Left ventricle myocardium superior (tissue), 1 donor: Measurements from ENCODE around the gene SOHLH1. TPM values are rescaled to one million over a fixed set of nuclear protein-coding genes. Genes with fewer than 3 reads are reported as not detected.
"Not testable (repeated sequence)": the region's sequence is repeated elsewhere in the genome, so short reads cannot be mapped to it uniquely, and the experiment has no call there.

Experiments used
- ATAC-seq: fragments of 200-7000 bp; cut with Tn5 transposase; one replicate; pipeline ENCODE4 v1.9.1; 2020; ENCODE audit warnings: mild to moderate bottlenecking, moderate library complexity
- DNase-seq: peaks from one replicate; pipeline ENCODE4 v3.0.0-alpha.2; 2020
- intact Hi-C: fragments of 100-400 bp; cut with micrococcal nuclease; formaldehyde crosslinking; loops from one replicate; pipeline ENCODE4 v1.11.0; 2022
- total RNA-seq: library from RNA; stranded (reverse); fragmentation: NEBNext Ultra II Directional; extraction: Animal tissue kit (Norgen Biotek cat#: 25700); gene quantifications from one replicate; pipeline ENCODE4 v1.2.1, GENCODE V29; 2021
- donor health status: DM: no; HTN: yes; CAD: no; lungs with severe emphysema.

SOHLH1 gene
- total RNA-seq, 1 donor from 2014 or later = not detected

DNA sequence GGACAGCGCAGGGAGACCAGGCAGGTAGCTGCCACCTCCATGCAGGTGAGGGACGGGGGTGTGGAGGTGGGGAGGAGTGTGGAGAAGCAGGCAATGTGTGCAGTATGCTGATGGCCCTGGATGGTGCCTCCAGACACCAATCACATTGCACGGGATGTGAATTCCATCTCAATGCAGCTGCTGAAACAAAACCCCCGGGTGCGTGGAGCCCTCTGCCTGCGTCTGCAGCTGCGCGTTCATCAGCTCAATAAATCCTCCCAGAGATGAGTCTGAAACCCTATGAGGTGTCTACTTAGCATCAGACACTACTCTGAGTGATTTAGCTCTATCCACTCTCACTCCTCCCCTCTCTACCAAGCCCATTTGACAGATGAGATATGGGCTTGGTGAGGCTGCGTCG lies 10.3 kb downstream of the SOHLH1 start:
- no peak for DNase-seq
- ATAC-seq = no peak
- intact Hi-C loops = no loop called here

GRCh38 chr9:135687216-135687615 lies 12.1 kb downstream of the SOHLH1 start:
- ATAC-seq = no peak
- DNase-seq = no peak
- intact Hi-C loops = no loop called here

GRCh38 chr9:135684691-135685090 lies 14.6 kb downstream of the SOHLH1 start:
- DNase-seq = no peak
- intact Hi-C loops = no loop called here
- ATAC-seq = no peak

DNA sequence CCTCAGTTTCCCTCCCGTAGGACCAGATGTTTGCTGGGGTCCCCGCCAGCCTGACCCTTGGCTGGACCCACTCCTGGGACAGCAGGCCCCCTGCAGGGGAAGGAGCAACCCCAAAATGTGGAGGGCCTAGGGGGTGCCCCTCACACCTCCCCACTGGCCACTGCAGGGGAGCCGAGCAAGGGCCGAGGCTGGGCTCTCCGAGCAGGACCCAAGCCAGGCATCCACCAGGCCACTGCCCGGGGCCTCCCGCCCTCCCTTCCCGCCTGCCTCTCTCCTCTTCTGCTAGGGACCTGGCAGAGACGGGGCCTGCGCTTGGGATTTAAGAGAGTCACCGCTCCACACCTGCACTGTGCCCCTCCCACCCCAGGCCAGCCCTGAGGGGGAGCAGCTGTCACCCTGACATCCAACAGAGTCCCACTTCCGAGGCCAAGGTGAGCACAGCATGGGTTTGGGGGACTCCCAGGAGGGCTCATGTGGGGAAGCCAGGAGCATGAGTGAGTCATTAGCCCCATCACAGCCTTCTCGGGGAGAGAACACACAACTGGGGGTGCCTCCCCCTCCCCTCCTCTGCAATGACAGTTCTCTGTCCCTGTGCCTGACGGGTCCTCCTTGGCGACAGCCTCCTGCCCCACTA lies 15.8 kb downstream of the SOHLH1 start:
- ATAC-seq = no peak
- no peak for DNase-seq
- intact Hi-C loops = no loop called here

DNA sequence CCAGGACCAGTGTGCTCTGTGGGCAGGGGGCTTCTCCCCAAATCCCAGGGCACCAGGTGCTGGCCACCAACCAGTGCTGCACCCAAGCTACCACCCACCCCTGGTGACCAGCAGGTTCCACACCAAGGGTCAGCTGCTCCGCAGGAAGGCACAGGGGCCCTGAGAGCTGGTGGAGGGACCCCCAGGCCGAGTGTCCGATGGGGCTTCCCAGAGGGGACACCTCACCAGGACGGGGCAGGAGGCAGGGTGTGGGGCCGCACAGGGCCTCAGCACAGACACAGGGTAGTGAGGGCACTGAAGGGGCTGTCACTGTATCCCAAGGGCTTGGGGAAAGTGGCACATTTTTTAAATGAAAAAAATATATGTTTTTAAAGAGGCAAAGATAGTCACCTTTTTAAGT lies 18.1 kb downstream of the SOHLH1 start:
- ATAC-seq = no peak
- intact Hi-C loops = no loop called here

GRCh38 chr9:135680056-135680455 lies 19.2 kb downstream of the SOHLH1 start:
- ATAC-seq (no peak), DNase-seq (no peak)
- intact Hi-C loops = no loop called here

More for the DNA sequence above, 18.1 kb downstream of the SOHLH1 start:
- DNase-seq = no peak

DNA sequence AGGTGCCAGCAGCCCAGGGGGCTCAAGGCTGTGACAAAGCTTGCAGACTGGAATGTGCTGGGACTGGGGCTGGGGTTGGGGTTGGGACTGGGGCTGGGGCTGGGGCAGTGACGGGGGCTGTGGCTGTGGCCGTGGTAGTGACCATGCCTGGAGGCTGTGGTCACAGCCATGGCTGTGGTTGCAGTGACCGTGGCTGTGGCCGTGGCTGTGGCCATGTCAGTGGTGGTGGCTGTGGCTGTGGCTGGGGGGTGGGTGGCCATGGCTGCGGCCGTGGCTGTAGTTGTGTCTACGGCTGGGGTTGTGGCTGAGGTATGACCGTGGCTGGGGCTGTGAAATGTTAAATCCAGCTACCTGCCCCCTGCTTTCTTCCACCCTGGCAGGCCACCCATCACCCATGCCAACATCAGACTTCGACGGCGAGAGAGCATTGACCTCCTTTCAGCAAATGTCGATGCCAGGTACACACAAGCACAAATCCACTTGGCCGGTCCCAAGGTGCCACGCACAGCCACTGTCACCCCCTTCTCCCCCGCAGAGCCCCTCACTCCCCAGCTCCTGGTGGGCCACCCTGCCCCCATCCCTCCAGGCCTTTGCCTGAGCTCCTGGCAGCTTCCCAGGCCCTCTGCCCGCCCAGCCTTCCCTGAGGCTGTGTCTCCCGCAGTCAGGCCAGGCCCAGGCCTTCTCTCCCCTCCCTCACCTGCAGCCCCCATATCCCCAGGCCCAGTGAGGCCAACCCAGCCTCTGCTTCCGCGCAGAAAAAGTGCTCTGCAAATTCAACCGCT lies 20.9 kb downstream of the SOHLH1 start:
- ATAC-seq = no peak
- no peak for DNase-seq
- intact Hi-C loops = no loop called here

GRCh38 chr9:135677641-135678168 lies 21.6 kb downstream of the SOHLH1 start:
- no peak for DNase-seq
- ATAC-seq = no peak
- intact Hi-C loops = no loop called here

- no peak for DNase-seq
- intact Hi-C loops = no loop called here
- ATAC-seq = no peak
Observed at GRCh38 chr9:135676891-135677290, 22.4 kb downstream of the SOHLH1 start.

GRCh38 chr9:135674977-135675376 lies 24.3 kb downstream of the SOHLH1 start:
- ATAC-seq = no peak
- intact Hi-C loops = no loop called here
- peak; percentile 3 for DNase-seq

DNA sequence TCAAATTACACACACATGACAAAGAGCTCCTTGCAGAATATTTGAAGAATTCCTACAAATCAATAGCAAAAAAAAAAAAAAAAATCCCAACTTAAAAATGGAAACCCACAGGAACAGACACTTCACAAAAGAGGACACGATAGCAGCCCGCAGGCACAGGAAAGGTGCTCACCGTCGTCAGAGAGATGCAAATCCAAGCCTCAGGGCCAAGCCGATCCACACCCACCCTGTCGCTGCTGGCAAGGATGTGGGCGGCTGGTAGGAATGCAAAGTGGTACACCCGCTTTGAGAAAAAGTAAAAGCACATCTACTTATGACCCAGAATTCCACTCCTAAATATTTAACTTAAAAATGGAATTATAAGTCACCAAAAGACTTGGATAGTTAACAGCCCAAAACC lies 25.3 kb downstream of the SOHLH1 start:
- DNase-seq = peak; percentile 3
- no peak for ATAC-seq
- intact Hi-C loops = no loop called here

DNA sequence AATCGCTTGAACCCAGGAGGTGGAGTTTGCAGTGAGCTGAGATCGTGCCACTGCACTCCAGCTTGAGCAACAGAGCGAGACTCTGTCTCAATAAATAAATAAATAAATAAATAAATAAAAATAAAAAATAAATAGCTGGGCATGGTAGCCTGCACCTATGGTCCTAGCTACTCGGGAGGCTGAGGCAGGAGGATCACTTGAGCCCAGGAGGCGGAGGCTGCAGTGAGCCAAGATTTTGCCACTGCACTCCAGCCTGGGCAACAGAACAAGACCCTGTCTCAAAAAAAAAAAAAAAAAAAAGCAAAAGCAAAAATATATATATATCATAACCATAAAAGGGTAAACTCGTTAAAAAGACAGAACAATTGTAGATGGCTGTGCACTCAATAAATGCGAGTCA lies 26.5 kb downstream of the SOHLH1 start:
- ATAC-seq, DNase-seq, intact Hi-C loops: not testable (repeated sequence)

DNA sequence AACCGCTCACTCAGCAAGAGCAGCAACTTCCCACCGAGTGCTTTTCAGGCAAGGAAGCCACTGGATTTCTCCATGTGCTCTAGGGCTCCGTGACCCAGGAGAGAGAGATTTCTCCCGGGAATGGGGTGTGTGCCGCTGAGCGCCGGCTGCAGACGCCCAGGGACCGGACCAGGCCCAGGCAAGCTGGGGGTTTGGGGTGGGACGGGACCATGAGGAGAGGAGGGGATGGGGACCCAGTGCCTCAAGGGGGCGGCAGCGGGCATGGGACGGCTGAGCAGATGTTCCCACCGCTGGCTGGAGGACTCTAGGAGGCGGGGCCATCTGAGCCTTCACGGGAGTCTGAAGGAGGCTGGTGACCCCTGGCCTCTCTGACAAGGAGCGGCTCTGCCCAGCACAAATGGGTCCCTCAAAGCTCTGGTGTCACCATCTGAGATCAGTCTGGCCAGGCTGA lies 27.7 kb downstream of the SOHLH1 start:
- DNase-seq (no peak), ATAC-seq (no peak)
- intact Hi-C loops = no loop called here

- DNase-seq = no peak
- intact Hi-C loops = no loop called here
- no peak for ATAC-seq
Observed at GRCh38 chr9:135670721-135671590, 28.3 kb downstream of the SOHLH1 start.

GRCh38 chr9:135669616-135670285 lies 29.5 kb downstream of the SOHLH1 start:
- intact Hi-C loops = no loop called here
- DNase-seq (no peak), ATAC-seq (no peak)

DNA sequence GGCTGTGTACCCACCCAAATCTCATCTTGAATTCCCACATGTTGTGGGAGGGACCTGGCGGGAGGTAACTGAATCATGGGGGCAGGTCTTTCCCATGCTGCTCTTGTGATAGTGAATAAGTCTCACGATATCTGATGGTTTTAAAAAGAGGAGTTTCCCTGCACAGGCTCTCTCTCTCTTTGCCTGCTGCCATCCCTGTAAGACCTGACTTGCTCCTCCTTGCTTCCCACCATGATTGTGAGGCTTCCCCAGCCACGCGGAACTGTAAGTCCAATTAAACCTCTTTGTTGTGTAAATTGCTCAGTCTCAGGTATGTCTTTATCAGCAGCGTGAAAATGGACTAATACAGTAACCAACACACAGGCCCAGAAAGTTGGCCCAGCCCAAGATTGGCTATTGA lies 30.3 kb downstream of the SOHLH1 start:
- DNase-seq, intact Hi-C loops, ATAC-seq: not testable (repeated sequence)

DNA sequence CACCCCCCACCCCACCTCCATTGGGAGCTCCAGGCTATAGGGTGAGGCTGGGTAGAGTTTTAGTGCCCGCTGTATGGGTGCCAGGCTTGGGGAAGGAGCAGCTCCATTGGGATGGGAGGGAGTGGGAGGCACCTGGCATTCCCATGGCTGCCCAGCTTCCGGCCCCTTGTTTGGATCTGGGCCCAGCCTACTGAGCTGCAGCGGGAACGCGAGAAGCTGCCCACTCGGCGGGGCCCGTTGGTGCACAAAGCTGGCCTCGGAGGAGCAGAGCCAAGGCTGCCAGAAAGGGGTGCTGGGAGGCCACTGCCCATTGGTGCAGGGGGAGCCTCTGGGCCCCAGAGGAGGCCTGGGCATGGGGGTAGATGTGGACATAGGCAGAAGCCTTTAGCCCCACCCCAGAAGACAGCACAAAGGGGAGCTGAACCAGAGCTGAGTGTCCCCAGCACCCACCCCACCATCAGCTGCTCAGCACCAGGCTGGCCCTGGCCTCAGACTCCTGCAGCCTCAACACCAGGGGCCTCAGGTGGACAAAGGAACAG lies 31.7 kb downstream of the SOHLH1 start:
- DNase-seq = no peak
- intact Hi-C loops = no loop called here
- ATAC-seq = no peak

DNA sequence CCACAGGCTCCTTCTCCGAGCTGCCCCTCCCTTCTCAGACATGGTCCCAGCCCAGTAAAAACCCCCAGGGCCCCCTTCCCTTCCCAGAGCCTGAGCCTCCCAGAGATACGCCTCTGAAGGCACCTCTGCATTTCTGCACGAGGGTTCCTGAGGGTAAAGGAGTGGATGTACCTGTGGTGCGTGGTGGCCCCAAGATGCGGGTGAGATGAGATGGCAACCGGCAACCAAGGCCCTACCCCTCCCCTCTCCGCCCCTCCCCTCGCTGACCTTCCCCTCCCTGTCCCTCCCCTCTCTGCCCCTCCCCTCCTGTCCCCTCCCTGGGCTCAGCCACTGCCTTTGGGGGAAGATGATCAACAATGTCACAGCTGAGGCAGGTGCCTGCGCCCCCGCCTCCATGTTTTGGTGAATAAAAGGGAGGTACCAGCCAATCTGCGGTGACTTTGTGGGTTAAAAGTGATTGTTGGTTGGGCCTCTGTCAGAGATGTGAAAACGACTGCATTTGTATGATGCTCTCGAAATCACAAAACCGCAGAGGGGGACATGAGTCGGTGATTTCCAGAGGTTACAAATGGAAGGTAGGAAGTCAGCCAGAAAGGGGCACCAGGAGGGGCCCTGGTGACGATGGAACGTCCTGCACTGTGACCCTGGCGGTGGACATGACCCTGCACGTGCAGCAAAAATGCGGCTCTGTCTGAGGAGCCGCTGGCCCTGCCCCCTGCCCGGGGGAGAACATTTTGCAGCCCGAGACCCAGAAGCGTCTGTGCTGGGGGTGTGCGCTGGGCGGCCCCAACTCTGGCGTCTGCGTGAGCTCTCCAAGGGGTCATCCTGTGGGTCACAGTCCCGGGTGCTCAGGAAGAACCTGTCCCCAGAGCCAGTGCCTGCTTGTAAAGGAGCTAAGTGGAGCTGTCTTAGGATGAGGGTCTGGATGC lies 32.5 kb downstream of the SOHLH1 start:
- DNase-seq (no peak), ATAC-seq (no peak)
- intact Hi-C loops = no loop called here
